AG09319 (cell line): Measurements from ENCODE around the gene COX19.

Source experiments
- DNase-seq: peaks from one replicate; pipeline ENCODE4 v3.0.0-alpha.2; 2010; ENCODE audit warnings: low read depth; ENCODE audit errors: extremely low read depth
- TF ChIP-seq, protein P1 (sequence below): IDR thresholded peaks from 2 replicates; pipeline ENCODE4 v1.5.1; 2011; ENCODE audit warnings: low read depth, mild to moderate bottlenecking, inconsistent platforms, low read length, moderate library complexity

Gene COX19

DNA sequence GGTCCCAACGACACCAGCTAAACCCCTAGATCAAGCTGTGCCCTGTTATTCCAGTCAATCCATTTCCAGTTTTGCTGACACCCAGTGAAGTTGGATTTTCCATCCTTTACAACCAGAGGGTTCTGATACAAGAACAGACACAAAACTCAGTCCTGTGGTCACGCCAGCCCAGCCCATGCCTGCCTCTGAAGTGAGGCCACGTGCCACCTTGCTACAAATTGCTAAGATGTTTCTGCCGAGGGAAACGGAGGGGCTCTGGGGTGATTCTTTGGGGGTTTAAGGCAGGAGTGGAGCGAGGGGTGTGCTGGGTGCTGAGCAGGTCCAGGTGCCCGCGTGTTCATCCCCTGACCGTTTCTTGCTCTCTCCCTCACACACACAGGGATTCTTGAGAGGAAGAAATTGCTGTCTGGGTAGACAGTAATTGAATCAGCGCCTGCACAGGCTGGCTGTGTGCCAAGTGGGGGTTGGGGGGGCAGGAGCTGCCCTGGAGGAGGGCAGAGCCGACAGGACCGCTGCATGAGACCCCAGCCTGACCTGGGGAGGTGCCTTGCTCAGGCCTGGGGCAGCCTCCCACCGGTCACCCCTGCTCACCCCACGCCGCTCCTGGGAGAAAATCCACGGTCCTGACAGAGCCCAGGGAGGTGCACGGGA is 58.9 kb downstream of the COX19 start:
- no peak for DNase-seq
- TF ChIP-seq, protein P1, sequence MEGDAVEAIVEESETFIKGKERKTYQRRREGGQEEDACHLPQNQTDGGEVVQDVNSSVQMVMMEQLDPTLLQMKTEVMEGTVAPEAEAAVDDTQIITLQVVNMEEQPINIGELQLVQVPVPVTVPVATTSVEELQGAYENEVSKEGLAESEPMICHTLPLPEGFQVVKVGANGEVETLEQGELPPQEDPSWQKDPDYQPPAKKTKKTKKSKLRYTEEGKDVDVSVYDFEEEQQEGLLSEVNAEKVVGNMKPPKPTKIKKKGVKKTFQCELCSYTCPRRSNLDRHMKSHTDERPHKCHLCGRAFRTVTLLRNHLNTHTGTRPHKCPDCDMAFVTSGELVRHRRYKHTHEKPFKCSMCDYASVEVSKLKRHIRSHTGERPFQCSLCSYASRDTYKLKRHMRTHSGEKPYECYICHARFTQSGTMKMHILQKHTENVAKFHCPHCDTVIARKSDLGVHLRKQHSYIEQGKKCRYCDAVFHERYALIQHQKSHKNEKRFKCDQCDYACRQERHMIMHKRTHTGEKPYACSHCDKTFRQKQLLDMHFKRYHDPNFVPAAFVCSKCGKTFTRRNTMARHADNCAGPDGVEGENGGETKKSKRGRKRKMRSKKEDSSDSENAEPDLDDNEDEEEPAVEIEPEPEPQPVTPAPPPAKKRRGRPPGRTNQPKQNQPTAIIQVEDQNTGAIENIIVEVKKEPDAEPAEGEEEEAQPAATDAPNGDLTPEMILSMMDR, result no peak
